GM19240 (cell line): ENCODE data around the gene RIMS1.

Source experiments
- DNase-seq: peaks from one replicate; pipeline ENCODE4 v3.0.0; 2011; ENCODE audit warnings: low spot score; ENCODE audit not compliant: insufficient read length

The RIMS1 gene

GRCh38 chr6:72219536-72219935 lies 333.2 kb downstream of the RIMS1 start:
- no peak for DNase-seq

GRCh38 chr6:72238021-72238420 lies 351.7 kb downstream of the RIMS1 start:
- DNase-seq = no peak

- DNase-seq = no peak
These were observed 352.6 kb downstream of the RIMS1 start for GRCh38 chr6:72238900-72239299.

DNA sequence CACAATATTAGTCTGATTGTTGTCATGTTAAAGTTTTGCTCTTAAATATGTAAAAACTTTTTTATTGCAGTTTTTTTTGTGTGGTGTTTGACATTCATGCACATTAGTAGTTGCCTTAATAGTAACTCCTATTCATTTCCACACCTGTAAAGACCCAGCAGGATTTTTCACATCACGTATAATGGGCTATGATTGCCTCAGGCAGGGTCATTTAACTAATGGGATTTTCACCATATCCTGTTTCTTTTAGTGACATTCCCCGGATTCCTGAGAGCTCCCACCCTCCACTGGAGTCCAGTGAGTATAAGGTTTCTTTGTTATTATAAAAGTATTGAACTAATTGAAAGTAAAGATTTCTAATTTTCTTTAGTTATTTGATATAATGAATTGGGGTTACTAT lies 359.2 kb downstream of the RIMS1 start:
- DNase-seq = no peak

GRCh38 chr6:72246926-72247325 lies 360.6 kb downstream of the RIMS1 start:
- no peak for DNase-seq

DNA sequence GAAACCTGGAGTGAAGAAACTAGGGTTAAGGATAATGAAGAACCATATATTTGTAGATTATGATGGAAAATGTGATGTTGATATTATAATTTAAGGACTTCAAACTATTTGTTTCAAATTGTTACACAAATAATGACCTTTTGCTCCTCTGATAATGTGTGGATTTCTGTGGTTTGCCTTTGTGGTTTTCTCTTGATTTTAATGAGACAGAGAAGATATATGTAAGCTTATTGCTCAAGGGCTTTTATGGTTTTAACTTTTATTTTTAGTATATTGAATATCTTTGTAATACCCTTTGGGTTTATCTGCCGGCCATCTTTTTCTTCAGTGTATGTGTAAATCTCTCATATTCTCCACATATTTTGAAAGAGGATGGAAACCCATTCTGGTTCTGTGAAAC lies 362.3 kb downstream of the RIMS1 start:
- DNase-seq = no peak

DNA sequence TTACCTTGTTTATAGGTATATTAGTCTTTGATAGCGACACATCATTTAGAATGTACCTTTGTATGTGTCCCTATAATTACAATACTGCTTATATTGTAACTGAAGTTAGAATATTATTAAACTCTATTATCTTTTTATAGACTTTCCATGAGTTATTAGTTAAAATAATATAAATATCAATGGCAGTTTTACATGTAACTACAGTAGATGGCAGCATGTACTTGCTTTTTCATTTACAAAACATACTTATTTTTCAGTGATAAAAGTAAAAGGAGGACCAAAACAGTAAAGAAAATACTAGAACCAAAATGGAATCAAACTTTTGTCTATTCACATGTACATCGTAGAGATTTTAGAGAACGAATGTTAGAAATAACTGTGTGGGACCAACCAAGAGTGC lies 364.3 kb downstream of the RIMS1 start:
- DNase-seq = no peak

DNA sequence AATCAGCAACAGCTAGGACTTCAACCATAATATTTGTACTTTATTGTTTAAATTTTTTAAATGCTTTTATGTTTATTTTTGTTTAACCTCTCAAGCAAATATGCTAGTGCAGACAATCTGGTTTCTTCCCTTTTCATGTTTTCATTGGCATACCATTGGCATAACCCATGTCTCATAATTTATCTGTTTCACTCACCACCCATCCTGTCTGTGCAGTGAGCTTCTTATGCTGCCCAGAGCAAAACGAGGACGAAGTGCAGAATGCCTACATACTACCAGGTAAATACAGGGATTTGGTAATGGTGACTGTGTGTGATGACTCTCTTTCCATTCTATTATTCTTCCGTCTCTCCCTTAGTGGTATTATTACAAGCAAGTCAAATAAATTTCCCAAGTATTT lies 374.1 kb downstream of the RIMS1 start:
- no peak for DNase-seq

DNA sequence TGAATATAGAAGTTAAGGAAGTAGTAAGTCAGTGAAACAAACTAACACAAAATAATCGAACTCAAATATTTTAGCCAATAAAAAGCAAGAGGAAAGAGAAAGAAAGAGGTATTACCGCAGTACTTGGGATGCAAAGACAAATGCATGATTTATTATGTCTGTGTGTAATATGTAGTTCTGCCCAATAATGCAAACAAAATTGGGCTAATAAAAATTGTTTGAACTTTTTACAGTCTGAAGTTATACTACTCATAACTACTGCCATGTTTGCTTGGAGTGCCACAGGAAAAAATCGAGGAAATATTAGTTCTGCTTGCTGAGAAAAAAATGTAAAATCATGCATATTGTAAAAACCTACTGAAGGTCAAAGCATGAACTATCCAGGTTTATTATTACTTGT lies 375.2 kb downstream of the RIMS1 start:
- DNase-seq = no peak

GRCh38 chr6:72262254-72262653 lies 375.9 kb downstream of the RIMS1 start:
- DNase-seq = no peak

DNA sequence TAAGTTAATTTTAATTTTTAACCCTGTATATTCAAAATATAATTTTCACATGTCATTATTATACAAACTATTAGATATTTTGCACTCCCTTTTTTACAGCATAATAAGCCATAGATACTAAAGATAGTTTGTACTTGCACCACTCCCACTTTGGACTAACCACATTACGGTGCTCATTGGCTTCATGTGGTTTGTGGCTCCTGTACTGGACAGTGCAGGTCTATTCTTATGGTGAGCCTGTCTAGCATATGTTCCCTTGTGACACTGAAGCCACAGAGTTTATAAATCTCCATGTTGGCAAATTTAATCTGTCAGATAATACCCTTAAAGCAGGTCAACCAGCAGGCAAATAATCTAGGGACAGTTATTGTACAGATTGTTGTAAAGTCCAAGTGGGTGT lies 381.1 kb downstream of the RIMS1 start:
- no peak for DNase-seq

GRCh38 chr6:72271531-72271930 lies 385.2 kb downstream of the RIMS1 start:
- no peak for DNase-seq

DNA sequence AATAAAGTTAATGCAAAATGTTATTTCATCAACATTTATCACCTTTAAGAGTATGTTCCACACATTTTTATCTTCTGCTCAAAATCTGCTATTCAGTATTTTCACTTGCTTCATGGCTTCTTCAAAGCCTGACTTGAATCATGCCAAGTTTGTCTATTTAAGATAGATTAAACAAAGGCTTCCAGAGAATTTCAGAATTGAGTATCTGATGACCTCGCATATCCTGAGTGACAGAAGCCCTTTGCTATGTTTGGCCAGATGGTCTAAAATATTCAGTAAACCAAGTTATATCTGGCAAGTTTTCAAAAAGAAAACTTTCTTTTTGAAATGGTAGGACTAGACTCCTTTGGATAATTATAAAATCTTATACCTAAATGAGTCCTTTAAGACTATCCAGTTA lies 386.6 kb downstream of the RIMS1 start:
- no peak for DNase-seq

GRCh38 chr6:72275888-72276287 lies 389.5 kb downstream of the RIMS1 start:
- no peak for DNase-seq

GRCh38 chr6:72282201-72282600 lies 395.9 kb downstream of the RIMS1 start:
- DNase-seq = no peak

- no peak for DNase-seq
These were observed 397.2 kb downstream of the RIMS1 start for GRCh38 chr6:72283571-72283970.

GRCh38 chr6:72286911-72287311 lies 400.6 kb downstream of the RIMS1 start:
- DNase-seq = no peak

- DNase-seq = no peak
These were observed 401.5 kb downstream of the RIMS1 start for GRCh38 chr6:72287801-72288200.

- DNase-seq = no peak
These were observed 402.2 kb downstream of the RIMS1 start for GRCh38 chr6:72288592-72288991.

- DNase-seq = no peak
These were observed 404.3 kb downstream of the RIMS1 start for GRCh38 chr6:72290620-72291019.

- DNase-seq = no peak
These were observed 410.0 kb downstream of the RIMS1 start for GRCh38 chr6:72296375-72296774.

DNA sequence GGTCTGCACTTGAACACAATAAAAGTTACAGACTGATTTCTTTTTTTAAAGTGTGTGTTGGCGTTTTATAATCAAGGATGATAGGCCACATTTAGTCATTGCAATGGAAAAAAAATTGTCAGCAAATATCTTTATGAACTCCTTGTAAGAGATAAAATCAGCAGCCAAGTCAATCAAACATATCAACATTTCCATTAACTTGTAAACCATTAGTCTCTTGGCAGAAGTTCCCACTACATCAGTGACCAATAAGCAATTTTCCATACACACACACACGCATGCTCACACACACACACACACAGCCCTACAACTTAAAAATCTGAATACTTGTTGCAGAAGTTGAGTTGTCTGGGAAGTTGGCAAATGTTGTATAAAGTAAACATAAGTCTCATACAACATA lies 419.6 kb downstream of the RIMS1 start:
- no peak for DNase-seq

- no peak for DNase-seq
These were observed 430.5 kb downstream of the RIMS1 start for GRCh38 chr6:72316675-72317380.

GRCh38 chr6:72321788-72322187 lies 435.4 kb downstream of the RIMS1 start:
- no peak for DNase-seq
